ENCODE measurements around the gene ZMYND15.
"Not testable (repeated sequence)": the region's sequence is repeated elsewhere in the genome, so short reads cannot be mapped to it uniquely, and the experiment has no call there.

Gene ZMYND15

DNA sequence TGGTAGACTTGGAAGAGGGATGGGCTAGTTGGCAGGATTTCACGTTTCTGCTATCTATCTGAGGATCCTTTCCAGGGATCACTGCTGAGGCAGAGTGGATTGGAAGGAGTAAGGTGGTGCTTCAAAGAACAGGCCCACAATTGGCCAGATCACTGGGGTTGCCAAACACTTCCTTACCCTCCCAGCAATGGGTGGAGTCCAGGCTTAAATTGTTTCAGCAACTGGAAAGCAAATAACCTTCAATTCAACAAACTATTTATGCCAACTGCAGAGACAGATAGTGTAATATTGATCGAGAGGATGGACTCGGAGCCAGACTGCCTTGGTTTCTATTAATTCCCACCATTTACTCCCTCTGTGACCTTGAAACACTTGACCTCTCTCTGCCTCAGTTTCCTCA is 27.1 kb upstream of the ZMYND15 start:
- TF ChIP-seq, protein P1, sequence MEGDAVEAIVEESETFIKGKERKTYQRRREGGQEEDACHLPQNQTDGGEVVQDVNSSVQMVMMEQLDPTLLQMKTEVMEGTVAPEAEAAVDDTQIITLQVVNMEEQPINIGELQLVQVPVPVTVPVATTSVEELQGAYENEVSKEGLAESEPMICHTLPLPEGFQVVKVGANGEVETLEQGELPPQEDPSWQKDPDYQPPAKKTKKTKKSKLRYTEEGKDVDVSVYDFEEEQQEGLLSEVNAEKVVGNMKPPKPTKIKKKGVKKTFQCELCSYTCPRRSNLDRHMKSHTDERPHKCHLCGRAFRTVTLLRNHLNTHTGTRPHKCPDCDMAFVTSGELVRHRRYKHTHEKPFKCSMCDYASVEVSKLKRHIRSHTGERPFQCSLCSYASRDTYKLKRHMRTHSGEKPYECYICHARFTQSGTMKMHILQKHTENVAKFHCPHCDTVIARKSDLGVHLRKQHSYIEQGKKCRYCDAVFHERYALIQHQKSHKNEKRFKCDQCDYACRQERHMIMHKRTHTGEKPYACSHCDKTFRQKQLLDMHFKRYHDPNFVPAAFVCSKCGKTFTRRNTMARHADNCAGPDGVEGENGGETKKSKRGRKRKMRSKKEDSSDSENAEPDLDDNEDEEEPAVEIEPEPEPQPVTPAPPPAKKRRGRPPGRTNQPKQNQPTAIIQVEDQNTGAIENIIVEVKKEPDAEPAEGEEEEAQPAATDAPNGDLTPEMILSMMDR (IDR thresholded peaks at IDR 0.05; ENCODE audit: low read depth, low read length): no peak
- Histone ChIP-seq H3K27me3 (ENCODE audit: insufficient read depth, low read depth, severe bottlenecking) (no peaks in the 10 kb centered on the region), H3K27ac (no peak overlapping the region), H3K4me3 (ENCODE audit: low read depth, low read length) (no peak overlapping the region), H3K9me3 (ENCODE audit: severe bottlenecking) (peaks cover 3% of the 10 kb centered on the region), H3K36me3 (peaks cover 28% of the 10 kb centered on the region)
- DNase-seq: no peak

DNA sequence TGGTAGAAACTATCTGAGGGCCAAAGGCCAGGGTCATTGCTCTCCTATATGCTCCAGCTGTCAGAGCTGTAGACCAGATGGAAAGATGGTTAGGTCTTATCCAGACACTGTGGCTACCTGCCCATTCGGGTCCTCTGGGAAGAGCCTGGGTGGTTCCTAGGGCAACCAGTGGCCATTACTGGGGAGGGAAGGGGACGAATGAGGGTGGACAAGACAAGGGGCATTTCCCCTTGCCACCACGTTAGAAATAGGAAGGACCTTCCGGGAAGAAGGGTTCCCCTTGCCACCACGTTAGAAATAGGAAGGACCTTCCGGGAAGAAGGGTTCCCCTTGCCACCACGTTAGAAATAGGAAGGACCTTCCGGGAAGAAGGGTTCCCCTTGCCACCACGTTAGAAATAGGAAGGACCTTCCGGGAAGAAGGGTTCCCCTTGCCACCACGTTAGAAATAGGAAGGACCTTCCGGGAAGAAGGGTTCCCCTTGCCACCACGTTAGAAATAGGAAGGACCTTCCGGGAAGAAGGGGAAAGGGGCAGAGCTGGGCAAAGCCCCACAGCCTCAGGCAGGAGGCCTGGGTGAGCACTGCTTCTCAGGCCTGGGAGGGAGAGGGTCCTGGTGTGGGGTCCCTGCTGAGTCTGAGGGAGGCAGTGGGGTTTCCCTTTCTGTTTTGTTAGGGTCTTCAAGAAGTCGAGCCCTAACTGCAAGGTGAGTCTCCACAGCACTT is 25.1 kb upstream of the ZMYND15 start:
- H3K4me3 ChIP-seq (ENCODE audit: low read depth, low read length); H3K9me3 ChIP-seq (ENCODE audit: severe bottlenecking); H3K27me3 ChIP-seq (ENCODE audit: insufficient read depth, low read depth, severe bottlenecking); DNase-seq; H3K27ac ChIP-seq: not testable (repeated sequence)
- peaks cover 47% of the 10 kb centered on the region for H3K36me3 ChIP-seq

GRCh38 chr17:4715063-4715744 is 24.4 kb upstream of the ZMYND15 start:
- Histone ChIP-seq H3K9me3 (ENCODE audit: severe bottlenecking) (no peaks in the 10 kb centered on the region), H3K36me3 (peaks cover 54% of the 10 kb centered on the region), H3K27ac (no peak overlapping the region), H3K27me3 (ENCODE audit: insufficient read depth, low read depth, severe bottlenecking) (no peaks in the 10 kb centered on the region), H3K4me3 (ENCODE audit: low read depth, low read length) (no peak overlapping the region)
- no peak for DNase-seq
- TF ChIP-seq, protein P1 (IDR thresholded peaks at IDR 0.05; ENCODE audit: low read depth, low read length): no peak

DNA sequence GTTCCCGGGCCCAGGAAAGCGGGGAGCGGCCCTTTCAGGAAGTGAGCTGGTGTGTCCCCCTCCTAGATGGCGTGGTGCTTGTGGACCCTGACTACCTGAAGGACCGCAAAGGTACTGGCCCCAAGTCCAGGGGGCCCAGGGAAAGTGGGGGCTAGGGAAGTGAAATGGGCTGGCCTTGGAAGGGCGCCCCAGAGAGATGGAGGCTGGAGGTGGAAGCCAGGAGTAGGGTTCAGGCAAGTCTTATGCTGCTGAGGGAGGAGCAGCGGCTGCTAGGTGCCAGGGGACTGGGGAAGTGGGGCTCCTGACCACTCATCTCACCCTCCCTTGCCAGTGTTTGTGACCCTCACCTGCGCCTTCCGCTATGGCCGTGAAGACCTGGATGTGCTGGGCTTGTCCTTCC is 23.6 kb upstream of the ZMYND15 start:
- Histone ChIP-seq H3K4me3 (ENCODE audit: low read depth, low read length) (no peak overlapping the region), H3K36me3 (peaks cover 61% of the 10 kb centered on the region), H3K9me3 (ENCODE audit: severe bottlenecking) (no peaks in the 10 kb centered on the region), H3K27me3 (ENCODE audit: insufficient read depth, low read depth, severe bottlenecking) (no peaks in the 10 kb centered on the region), H3K27ac (no peak overlapping the region)
- TF ChIP-seq, protein P1 (IDR thresholded peaks at IDR 0.05; ENCODE audit: low read depth, low read length): no peak
- DNase-seq: no peak

DNA sequence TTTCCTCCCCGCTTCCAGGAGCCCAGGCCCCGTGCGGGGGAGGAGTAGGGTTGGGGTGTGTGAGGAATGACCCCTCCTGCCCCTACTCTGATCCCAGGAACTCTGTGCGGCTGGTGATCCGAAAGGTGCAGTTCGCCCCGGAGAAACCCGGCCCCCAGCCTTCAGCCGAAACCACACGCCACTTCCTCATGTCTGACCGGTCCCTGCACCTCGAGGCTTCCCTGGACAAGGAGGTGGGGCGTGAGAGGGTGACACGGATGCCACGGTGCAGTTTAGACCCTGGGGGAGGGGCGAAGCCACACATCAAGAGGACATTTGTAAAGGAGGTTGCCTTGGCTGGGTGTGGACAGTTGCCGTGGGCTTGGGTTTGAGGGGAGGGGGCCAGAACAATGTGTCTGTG is 21.8 kb upstream of the ZMYND15 start:
- Histone ChIP-seq H3K4me3 (ENCODE audit: low read depth, low read length) (no peak overlapping the region), H3K27ac (no peak overlapping the region), H3K36me3 (peaks cover 57% of the 10 kb centered on the region), H3K27me3 (ENCODE audit: insufficient read depth, low read depth, severe bottlenecking) (no peaks in the 10 kb centered on the region), H3K9me3 (ENCODE audit: severe bottlenecking) (no peaks in the 10 kb centered on the region)
- TF ChIP-seq, protein P1 (IDR thresholded peaks at IDR 0.05; ENCODE audit: low read depth, low read length): no peak
- DNase-seq: no peak

- H3K27ac ChIP-seq: no peak overlapping the region
- H3K4me3 ChIP-seq (ENCODE audit: low read depth, low read length): no peak overlapping the region
- TF ChIP-seq, protein P1 (IDR thresholded peaks at IDR 0.05; ENCODE audit: low read depth, low read length): no peak
- H3K9me3 ChIP-seq (ENCODE audit: severe bottlenecking): no peaks in the 10 kb centered on the region
- no peak for DNase-seq
- no peaks in the 10 kb centered on the region for H3K27me3 ChIP-seq (ENCODE audit: insufficient read depth, low read depth, severe bottlenecking)
- H3K36me3 ChIP-seq: peaks cover 57% of the 10 kb centered on the region
Measured at GRCh38 chr17:4718276-4718675, 21.4 kb upstream of the ZMYND15 start.

All from WERI-Rb-1 (cell line).